Measurements from ENCODE around the gene PCDH9. TPM values are rescaled to one million over a fixed set of nuclear protein-coding genes. Genes with fewer than 3 reads are reported as not detected.

Gene PCDH9
- total RNA-seq, 2 donors from 2014 or later, result 0.12 to 0.34 TPM

DNA sequence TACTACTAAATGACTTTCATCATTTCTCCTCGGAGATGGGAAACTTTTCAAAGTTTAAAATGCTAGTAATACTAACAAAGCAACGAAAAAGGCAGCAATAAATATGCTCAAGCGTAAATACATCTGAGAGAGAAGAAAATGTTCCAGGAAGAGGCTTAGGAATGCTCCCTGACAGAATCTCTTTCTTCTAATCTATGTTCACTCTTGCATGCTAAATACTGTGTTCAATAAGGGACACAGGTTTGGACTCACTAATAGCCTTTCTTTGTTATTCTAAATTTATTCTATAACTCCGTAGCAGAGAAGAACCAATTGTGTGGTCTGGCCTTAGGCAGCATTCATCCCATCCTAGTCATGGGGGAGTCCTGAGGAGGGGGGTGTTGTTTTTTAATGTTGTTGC is 823.0 kb downstream of the PCDH9 start:
- no peak for DNase-seq
- H3K27me3 Mint-ChIP-seq (ENCODE audit: low read depth), result no peaks in the 10 kb centered on the region
- no peaks in the 10 kb centered on the region for H3K36me3 Mint-ChIP-seq (ENCODE audit: insufficient read depth in 2 of 2)

DNA sequence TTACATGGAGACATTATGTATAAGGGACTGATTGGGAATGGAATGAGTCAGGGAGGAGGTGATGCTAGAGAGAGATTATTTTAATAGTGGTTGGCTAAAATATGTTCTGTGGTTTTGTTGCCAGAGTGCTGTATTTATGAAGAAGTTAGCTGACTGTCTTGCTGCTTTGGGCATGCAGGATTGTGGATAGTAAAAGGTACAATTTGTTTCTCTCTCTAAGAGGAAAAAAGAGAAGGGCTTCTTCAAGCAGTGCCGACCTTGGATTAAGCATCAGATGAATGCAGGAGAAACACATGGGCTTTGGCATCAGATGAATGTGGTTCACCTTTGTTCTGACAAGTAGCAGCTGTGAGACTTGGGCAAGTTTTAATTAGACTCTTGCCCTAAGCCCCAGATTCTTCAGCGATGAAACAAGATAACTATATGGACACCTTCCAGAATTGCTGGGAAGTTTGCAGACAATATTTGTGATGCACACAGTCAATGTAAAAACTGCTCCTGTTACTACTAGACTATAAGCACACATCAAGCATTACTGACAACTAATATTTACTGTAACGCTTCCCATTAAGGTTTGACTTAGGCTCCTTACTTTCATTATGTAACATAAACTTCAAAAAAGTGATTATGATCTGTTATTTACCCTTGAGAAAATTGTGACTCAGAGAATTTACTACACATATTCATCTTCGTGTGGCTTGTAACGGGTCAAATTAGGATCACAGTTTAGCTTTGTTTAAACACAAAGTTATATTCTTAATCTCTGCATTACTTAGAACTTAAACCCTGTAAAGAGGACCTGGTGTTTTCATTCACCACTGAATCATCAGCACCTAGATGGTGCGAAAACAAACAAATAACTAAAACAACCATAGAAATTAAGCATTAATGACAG is 824.0 kb downstream of the PCDH9 start:
- ATAC-seq (replicated peaks in 1 of 2) (no peak), DNase-seq (no peak)
- no peak overlapping the region for H3K27ac Mint-ChIP-seq
- no peaks in the 10 kb centered on the region for H3K36me3 Mint-ChIP-seq (ENCODE audit: insufficient read depth in 2 of 2)
- H3K4me3 Mint-ChIP-seq, result no peak overlapping the region
- H3K9me3 Mint-ChIP-seq, result peaks cover 0 to 3% of the 10 kb centered on the region in 2 donors
- H3K27me3 Mint-ChIP-seq (ENCODE audit: low read depth), result no peaks in the 10 kb centered on the region
- no peaks in the 10 kb centered on the region for H3K4me1 Mint-ChIP-seq (ENCODE audit: low read depth)

More for the DNA sequence above, 823.0 kb downstream of the PCDH9 start:
- Mint-ChIP-seq H3K27ac (no peak overlapping the region), H3K9me3 (peaks cover 0 to 3% of the 10 kb centered on the region in 2 donors), H3K4me1 (ENCODE audit: low read depth) (no peaks in the 10 kb centered on the region), H3K4me3 (no peak overlapping the region)
- ATAC-seq (replicated peaks in 1 of 2), result no peak

DNA sequence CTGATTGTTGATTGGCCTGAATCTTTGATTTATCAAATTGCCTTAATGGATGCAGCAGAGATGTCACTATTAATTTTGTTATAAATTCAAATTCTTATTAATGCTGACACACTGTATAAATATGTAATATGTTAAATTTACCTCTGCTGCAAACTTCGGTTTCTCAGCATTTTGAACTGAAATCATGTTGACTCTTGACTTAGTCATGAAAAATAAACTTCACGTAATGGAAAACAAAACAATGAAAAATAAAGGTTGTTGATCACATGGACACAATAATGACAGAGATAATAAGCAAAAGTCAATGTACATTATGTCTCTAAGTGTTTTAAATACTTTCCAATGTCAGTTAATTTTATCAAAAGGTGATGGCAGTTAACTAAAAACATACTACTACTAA is 827.6 kb downstream of the PCDH9 start:
- Mint-ChIP-seq H3K27me3 (ENCODE audit: low read depth) (no peaks in the 10 kb centered on the region), H3K27ac (no peak overlapping the region), H3K36me3 (ENCODE audit: insufficient read depth in 2 of 2) (no peaks in the 10 kb centered on the region), H3K4me1 (ENCODE audit: low read depth) (no peaks in the 10 kb centered on the region), H3K9me3 (peaks cover 0 to 5% of the 10 kb centered on the region in 2 donors), H3K4me3 (no peak overlapping the region)
- no peak for ATAC-seq (replicated peaks in 1 of 2)
- no peak for DNase-seq

DNA sequence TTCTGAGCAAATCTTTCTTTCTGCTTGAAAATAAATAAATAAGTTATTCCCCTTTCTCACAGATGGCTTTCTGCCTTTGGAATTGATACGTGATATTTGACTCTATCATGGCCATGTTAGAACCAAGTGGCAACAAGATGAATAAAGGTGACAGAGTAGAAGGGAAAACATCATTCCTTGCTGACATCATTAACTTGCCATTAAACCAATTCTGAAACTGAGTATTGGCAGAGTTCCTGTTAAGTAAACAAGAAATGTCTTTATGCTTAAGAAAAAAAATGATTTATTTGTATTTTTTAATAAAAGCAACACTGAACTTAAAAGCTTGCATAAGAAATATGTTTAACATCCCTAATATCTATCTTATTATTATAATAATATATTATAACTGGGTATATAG is 828.1 kb downstream of the PCDH9 start:
- H3K27ac Mint-ChIP-seq, result no peak overlapping the region
- no peaks in the 10 kb centered on the region for H3K4me1 Mint-ChIP-seq (ENCODE audit: low read depth)

DNA sequence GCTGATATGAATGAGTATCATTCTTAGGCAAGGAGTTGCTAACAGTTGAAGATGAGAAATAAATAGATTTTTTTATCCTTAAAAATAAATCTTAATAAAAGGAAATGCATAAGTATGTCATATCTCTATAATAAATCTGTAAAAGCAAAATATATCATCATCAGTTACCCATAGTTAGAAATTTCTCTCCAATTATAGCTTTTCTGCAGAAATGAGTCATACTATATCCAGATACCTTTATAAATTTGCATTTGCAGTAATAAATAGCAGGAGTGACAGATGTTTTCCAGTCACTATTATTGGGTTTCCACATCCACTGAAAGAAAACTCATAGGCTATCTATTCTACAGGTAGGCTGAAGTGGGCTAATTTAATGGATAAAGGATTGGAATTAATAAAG is 829.8 kb downstream of the PCDH9 start:
- Mint-ChIP-seq H3K36me3 (ENCODE audit: insufficient read depth in 2 of 2) (no peaks in the 10 kb centered on the region), H3K4me1 (ENCODE audit: low read depth) (no peaks in the 10 kb centered on the region), H3K27me3 (ENCODE audit: low read depth) (no peaks in the 10 kb centered on the region), H3K4me3 (no peak overlapping the region), H3K9me3 (peaks cover 0 to 3% of the 10 kb centered on the region in 2 donors), H3K27ac (no peak overlapping the region)
- ATAC-seq (replicated peaks in 1 of 2) (no peak), DNase-seq (no peak)

More for the DNA sequence above, 828.1 kb downstream of the PCDH9 start:
- ATAC-seq (replicated peaks in 1 of 2) (no peak), DNase-seq (no peak)
- H3K9me3 Mint-ChIP-seq, result peaks cover 0 to 5% of the 10 kb centered on the region in 2 donors
- H3K27me3 Mint-ChIP-seq (ENCODE audit: low read depth), result no peaks in the 10 kb centered on the region
- H3K36me3 Mint-ChIP-seq (ENCODE audit: insufficient read depth in 2 of 2), result no peaks in the 10 kb centered on the region
- H3K4me3 Mint-ChIP-seq, result no peak overlapping the region

DNA sequence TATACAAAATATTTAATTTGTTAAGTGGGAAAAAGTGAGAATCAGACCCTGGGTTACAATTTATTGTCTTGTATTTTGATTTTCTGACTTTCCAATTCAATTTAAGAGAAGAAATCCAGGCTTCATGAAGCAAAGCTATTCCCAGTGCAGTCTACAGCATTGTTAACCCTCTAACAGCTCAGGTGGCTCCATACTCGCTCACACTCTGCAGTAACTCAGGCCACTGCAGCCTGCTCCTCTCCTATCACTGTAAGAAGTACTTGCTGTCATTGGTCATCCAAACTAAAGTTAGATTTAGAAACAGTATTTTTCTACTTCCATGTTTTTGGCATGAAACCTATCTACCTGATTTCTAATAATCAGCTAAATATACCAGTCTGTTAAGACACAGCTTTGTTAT is 830.3 kb downstream of the PCDH9 start:
- DNase-seq (no peak), ATAC-seq (replicated peaks in 1 of 2) (no peak)
- no peaks in the 10 kb centered on the region for H3K27me3 Mint-ChIP-seq (ENCODE audit: low read depth)
- H3K27ac Mint-ChIP-seq, result no peak overlapping the region
- no peak overlapping the region for H3K4me3 Mint-ChIP-seq
- no peaks in the 10 kb centered on the region for H3K4me1 Mint-ChIP-seq (ENCODE audit: low read depth)
- peaks cover 0 to 3% of the 10 kb centered on the region in 2 donors for H3K9me3 Mint-ChIP-seq
- H3K36me3 Mint-ChIP-seq (ENCODE audit: insufficient read depth in 2 of 2), result no peaks in the 10 kb centered on the region

DNA sequence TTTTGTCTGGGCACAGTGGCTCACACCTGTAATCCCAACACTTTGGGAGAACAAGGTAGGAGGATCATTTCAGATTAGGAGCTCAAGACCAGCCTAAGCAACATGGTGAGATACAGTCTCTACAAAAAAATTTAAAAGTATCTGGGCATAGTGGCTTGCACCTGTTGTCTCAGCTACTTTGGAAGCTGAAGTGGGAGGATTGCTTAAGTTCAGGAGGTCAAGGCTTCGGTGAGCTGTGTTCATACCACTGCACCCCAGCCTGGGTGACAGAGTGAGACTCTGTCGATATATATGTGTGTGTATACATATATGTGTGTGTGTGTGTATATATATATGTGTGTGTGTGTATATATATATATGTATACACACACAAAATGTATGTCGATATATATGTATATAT is 833.0 kb downstream of the PCDH9 start:
- ATAC-seq (replicated peaks in 1 of 2), result no peak
- peaks cover 0 to 7% of the 10 kb centered on the region in 2 donors for H3K9me3 Mint-ChIP-seq
- no peaks in the 10 kb centered on the region for H3K27me3 Mint-ChIP-seq (ENCODE audit: low read depth)
- no peaks in the 10 kb centered on the region for H3K36me3 Mint-ChIP-seq (ENCODE audit: insufficient read depth in 2 of 2)
- H3K4me1 Mint-ChIP-seq (ENCODE audit: low read depth), result no peaks in the 10 kb centered on the region
- no peak overlapping the region for H3K4me3 Mint-ChIP-seq
- DNase-seq, result no peak
- no peak overlapping the region for H3K27ac Mint-ChIP-seq

DNA sequence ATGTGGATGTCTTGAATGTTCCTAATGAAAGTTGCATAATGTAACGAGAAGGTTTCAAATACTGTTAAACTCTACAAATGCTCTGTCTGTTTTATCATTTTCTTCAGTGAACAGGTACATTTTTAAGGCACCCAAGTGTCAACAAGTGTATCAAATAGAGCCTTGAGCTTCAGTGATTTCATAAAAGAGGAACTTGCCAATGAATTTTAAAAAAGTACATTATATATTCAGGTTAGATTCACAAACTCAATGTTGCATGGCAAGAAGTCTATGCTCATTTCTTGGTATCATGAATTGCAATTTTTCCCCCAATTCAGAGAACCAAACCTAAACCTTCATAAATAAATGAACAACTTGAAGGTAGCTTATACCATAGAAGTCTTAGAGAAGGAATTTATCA is 838.8 kb downstream of the PCDH9 start:
- Mint-ChIP-seq H3K27me3 (ENCODE audit: low read depth) (no peaks in the 10 kb centered on the region), H3K27ac (no peak overlapping the region), H3K9me3 (peaks cover 0 to 4% of the 10 kb centered on the region in 2 donors), H3K36me3 (ENCODE audit: insufficient read depth in 2 of 2) (no peaks in the 10 kb centered on the region), H3K4me3 (no peak overlapping the region), H3K4me1 (ENCODE audit: low read depth) (no peaks in the 10 kb centered on the region)
- no peak for ATAC-seq (replicated peaks in 1 of 2)
- DNase-seq, result no peak

DNA sequence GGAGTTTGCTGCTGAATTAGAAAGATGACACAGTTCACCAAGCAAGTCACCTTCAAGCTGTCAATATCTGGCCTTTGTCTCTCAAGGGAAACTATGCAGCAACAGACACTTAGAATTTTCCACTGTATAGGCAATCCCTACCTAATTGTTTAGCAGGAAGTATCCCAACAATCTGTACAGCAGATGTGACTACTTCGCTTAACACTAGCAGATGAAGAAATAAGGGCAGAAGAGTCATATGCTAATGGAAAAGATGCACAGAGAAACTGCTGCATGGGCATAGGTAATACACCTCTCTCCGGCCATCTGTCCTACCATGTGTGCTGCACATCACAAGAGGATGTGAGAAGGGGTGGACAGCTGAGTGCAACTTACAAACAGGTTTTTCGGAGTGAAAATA is 851.2 kb downstream of the PCDH9 start:
- ATAC-seq (replicated peaks in 1 of 2) (no peak), DNase-seq (no peak)
- Mint-ChIP-seq H3K36me3 (ENCODE audit: insufficient read depth in 2 of 2) (no peaks in the 10 kb centered on the region), H3K27ac (no peak overlapping the region), H3K4me3 (no peak overlapping the region), H3K9me3 (no peaks in the 10 kb centered on the region), H3K27me3 (ENCODE audit: low read depth) (no peaks in the 10 kb centered on the region), H3K4me1 (ENCODE audit: low read depth) (no peaks in the 10 kb centered on the region)

DNA sequence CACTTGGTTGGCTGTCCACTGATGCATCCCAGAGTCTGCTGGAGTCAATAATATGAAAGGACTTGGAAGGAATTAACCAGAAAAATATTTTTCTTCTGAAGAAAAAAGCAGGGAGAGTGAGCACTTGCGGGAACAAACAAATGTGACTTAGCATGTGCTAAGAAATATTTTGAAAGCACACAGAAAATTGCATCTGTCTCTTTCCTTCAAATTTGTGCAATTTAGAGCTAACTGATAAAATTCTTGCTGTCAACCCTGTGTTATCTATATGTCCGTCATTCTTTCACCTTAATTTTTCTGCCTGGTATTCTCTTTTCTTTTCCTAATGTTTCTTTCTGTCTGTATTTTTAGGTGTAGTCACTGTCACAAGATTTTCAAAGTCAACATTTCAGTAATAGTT is 852.6 kb downstream of the PCDH9 start:
- H3K27me3 Mint-ChIP-seq (ENCODE audit: low read depth), result no peaks in the 10 kb centered on the region
- ATAC-seq (replicated peaks in 1 of 2), result no peak
- H3K27ac Mint-ChIP-seq, result no peak overlapping the region
- DNase-seq, result no peak
- no peaks in the 10 kb centered on the region for H3K9me3 Mint-ChIP-seq
- H3K4me1 Mint-ChIP-seq (ENCODE audit: low read depth), result no peaks in the 10 kb centered on the region
- H3K4me3 Mint-ChIP-seq, result no peak overlapping the region
- H3K36me3 Mint-ChIP-seq (ENCODE audit: insufficient read depth in 2 of 2), result no peaks in the 10 kb centered on the region

DNA sequence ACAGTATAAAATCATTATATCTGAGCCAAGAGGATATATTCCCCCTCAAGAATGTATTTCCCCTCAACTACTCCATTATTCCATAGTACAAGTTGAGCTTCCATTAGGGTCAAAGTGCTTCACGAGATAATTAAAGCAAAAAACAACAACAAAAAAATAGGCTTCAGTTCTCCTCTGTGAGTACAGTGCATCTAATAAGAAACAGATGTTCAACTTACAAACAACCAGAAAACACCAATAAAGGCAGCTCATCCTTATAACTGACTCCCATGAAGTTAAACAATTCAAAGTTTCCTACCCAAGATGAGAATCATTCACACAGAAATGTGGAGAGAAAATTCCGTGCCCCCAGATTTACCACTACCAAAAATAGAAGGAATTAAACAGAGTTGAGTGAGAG is 854.4 kb downstream of the PCDH9 start:
- Mint-ChIP-seq H3K36me3 (ENCODE audit: insufficient read depth in 2 of 2) (no peaks in the 10 kb centered on the region), H3K4me3 (no peak overlapping the region), H3K27ac (no peak overlapping the region), H3K9me3 (no peaks in the 10 kb centered on the region), H3K27me3 (ENCODE audit: low read depth) (no peaks in the 10 kb centered on the region), H3K4me1 (ENCODE audit: low read depth) (no peaks in the 10 kb centered on the region)
- DNase-seq, result no peak
- ATAC-seq (replicated peaks in 1 of 2), result no peak

DNA sequence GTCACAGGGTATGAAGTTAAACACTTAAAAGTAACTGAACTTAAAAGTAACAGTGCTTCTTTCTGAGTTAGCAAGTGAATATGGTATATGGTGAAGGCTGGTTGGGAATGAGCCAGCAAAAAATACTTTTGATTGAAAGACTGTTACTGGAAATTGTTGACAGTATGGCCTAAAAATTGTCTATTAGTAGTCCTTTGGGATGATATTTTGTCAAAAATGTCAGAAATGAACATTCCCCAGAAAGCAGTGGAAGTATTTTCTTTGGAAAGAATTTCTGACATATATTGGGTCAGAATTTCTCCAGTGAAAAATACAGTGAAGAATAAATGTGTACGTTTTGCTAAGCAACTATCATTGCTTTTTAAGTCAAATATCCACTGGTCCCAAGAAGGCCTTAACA is 860.5 kb downstream of the PCDH9 start:
- H3K4me3 Mint-ChIP-seq, result no peak overlapping the region
- no peak overlapping the region for H3K27ac Mint-ChIP-seq
- H3K27me3 Mint-ChIP-seq (ENCODE audit: low read depth), result no peaks in the 10 kb centered on the region
- no peaks in the 10 kb centered on the region for H3K36me3 Mint-ChIP-seq (ENCODE audit: insufficient read depth in 2 of 2)
- no peaks in the 10 kb centered on the region for H3K4me1 Mint-ChIP-seq (ENCODE audit: low read depth)
- DNase-seq (no peak), ATAC-seq (replicated peaks in 1 of 2) (no peak)
- no peaks in the 10 kb centered on the region for H3K9me3 Mint-ChIP-seq

DNA sequence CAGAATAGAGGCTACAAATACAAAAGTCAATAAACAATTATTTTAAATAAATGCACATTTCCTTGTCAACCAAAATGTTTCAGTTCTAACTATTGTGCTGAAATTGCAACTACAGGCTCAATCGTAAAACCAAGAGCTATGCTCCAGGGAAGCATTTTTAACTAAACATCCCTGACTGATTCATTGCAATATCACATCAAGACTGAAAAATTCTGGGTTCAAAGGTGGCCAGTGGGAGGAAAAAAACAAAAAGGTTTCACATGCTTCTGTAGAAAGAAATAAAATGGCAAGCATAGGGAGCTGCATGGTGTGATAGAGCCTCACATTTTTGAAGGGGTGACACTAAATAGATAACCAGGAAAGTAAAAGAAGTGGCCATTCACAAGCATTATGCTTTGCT is 862.8 kb downstream of the PCDH9 start:
- H3K4me3 Mint-ChIP-seq, result no peak overlapping the region
- no peaks in the 10 kb centered on the region for H3K4me1 Mint-ChIP-seq (ENCODE audit: low read depth)
- no peak for ATAC-seq (replicated peaks in 1 of 2)

DNA sequence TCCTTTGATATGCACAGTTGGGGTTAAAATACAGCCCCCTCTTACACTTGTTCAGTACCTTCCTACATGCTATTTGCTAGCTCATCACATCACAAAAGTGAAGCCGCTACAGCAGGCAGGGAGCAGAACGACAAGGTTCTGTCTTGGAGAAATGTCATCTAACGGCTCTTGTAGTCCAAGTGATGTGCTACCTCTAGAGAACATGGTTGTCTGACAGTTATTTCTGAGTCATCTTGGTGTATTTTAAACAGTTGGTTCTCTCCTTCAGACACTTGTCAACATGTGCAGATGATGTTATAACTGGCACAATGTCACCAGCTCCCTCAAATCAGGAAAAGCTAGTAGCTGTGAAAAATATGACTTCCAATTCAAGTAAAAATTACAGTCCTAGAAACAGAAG is 865.0 kb downstream of the PCDH9 start:
- no peaks in the 10 kb centered on the region for H3K4me1 Mint-ChIP-seq (ENCODE audit: low read depth)
- H3K27me3 Mint-ChIP-seq (ENCODE audit: low read depth), result no peaks in the 10 kb centered on the region
- no peak overlapping the region for H3K27ac Mint-ChIP-seq
- H3K36me3 Mint-ChIP-seq (ENCODE audit: insufficient read depth in 2 of 2), result no peaks in the 10 kb centered on the region
- ATAC-seq (replicated peaks in 1 of 2), result no peak
- DNase-seq, result no peak
- peaks cover 0 to 2% of the 10 kb centered on the region in 2 donors for H3K9me3 Mint-ChIP-seq
- H3K4me3 Mint-ChIP-seq, result no peak overlapping the region

More for the DNA sequence above, 862.8 kb downstream of the PCDH9 start:
- peaks cover 0 to 2% of the 10 kb centered on the region in 2 donors for H3K9me3 Mint-ChIP-seq
- no peaks in the 10 kb centered on the region for H3K36me3 Mint-ChIP-seq (ENCODE audit: insufficient read depth in 2 of 2)
- H3K27me3 Mint-ChIP-seq (ENCODE audit: low read depth), result no peaks in the 10 kb centered on the region
- no peak for DNase-seq
- H3K27ac Mint-ChIP-seq, result no peak overlapping the region
